A673 (cell line): ENCODE data around the gene SLIT2. TPM values are rescaled to one million over a fixed set of nuclear protein-coding genes. Genes with fewer than 3 reads are reported as not detected.

Source experiments
- BruUV-seq: library from RNA; stranded (reverse); fragments of 400-500 nt; replicated peaks from 2 replicates; lab custom pipeline; 2021; lab: Mats Ljungman, UMichigan
- CTCF ChIA-PET: fragments of 300-600 bp; sonication (Branson Sonifier 250); formaldehyde crosslinking; loops from one replicate; lab custom pipeline; 2022; ENCODE audit warnings: antibody characterized with exemption; lab: Charles Lee
- POLR2A ChIA-PET: fragments of 300-600 bp; sonication (Branson Sonifier 250); formaldehyde crosslinking; loops from one replicate; lab custom pipeline; 2022; ENCODE audit warnings: antibody characterized with exemption; ENCODE audit not compliant: low non-redundant PET; lab: Charles Lee
- DNase-seq: peaks from one replicate; pipeline ENCODE4 v3.0.0-alpha.2; 2015; ENCODE audit warnings: low spot score
- H3K27ac ChIP-seq: fragments of 200-600 bp; sonication (generic); 2 replicates; pipeline ENCODE4 v1.5.1; 2016; ENCODE audit warnings: mixed run types, low read depth, mild to moderate bottlenecking, mixed read lengths, antibody characterized with exemption, low read length; ENCODE audit not compliant: poor library complexity, severe bottlenecking
- H3K27me3 ChIP-seq: fragments of 200-600 bp; sonication (generic); replicated peaks from 2 replicates; pipeline ENCODE4 v1.6.1; 2017; ENCODE audit warnings: mixed run types, low read depth, mild to moderate bottlenecking, mixed read lengths, antibody characterized with exemption, low read length; ENCODE audit not compliant: insufficient read depth, poor library complexity
- H3K36me3 ChIP-seq: fragments of 200-600 bp; sonication (generic); 2 replicates; pipeline ENCODE4 v1.6.1; 2016; ENCODE audit warnings: mixed run types, mild to moderate bottlenecking, mixed read lengths, antibody characterized with exemption, low read length; ENCODE audit not compliant: insufficient read depth, poor library complexity, severe bottlenecking
- H3K4me1 ChIP-seq: fragments of 200-600 bp; sonication (generic); 2 replicates; pipeline ENCODE4 v1.6.1; 2017; ENCODE audit warnings: mixed run types, mild to moderate bottlenecking, mixed read lengths, antibody characterized with exemption, low read length; ENCODE audit not compliant: insufficient read depth, poor library complexity, severe bottlenecking
- H3K4me3 ChIP-seq: fragments of 200-600 bp; sonication (generic); 2 replicates; pipeline ENCODE4 v1.5.1; 2016; ENCODE audit warnings: low read depth, mixed run types, mild to moderate bottlenecking, mixed read lengths, low read length; ENCODE audit not compliant: poor library complexity, severe bottlenecking
- H3K9me3 ChIP-seq: fragments of 200-600 bp; sonication (generic); 2 replicates; pipeline ENCODE4 v1.6.1; 2016; ENCODE audit warnings: mixed run types, low read depth, mild to moderate bottlenecking, mixed read lengths, antibody characterized with exemption, low read length; ENCODE audit not compliant: poor library complexity, severe bottlenecking
- CTCF ChIP-seq: fragments of 300-800, 200-600 bp; sonication (generic); conservative IDR thresholded peaks from 2 replicates; pipeline ENCODE4 v1.5.1; 2017; ENCODE audit warnings: low read depth, mild to moderate bottlenecking, antibody characterized with exemption, low read length, moderate library complexity, mixed read lengths
- EZH2 ChIP-seq: fragments of 200-600 bp; sonication (generic); IDR thresholded peaks from 2 replicates; pipeline ENCODE4 v1.6.1; 2017; ENCODE audit warnings: borderline replicate concordance, low read depth, mild to moderate bottlenecking, mixed read lengths, antibody characterized with exemption, low read length; ENCODE audit not compliant: poor library complexity, severe bottlenecking
- intact Hi-C: fragments of 100-400 bp; cut with micrococcal nuclease; formaldehyde crosslinking; loops from one replicate; pipeline ENCODE4 v1.10.0; 2022; ENCODE audit not compliant: unreplicated experiment
- total RNA-seq: library from RNA; stranded (reverse); gene quantifications from 2 replicates; pipeline ENCODE4 v1.2.3, GENCODE V29; 2021

Gene SLIT2
- total RNA-seq, 1 experiment from 2014 or later = 70.6 TPM

GRCh38 chr4:20271950-20272349 lies 20.2 kb downstream of the SLIT2 start:
- ChIA-PET CTCF (no interaction called here), POLR2A (interaction anchor here (0.5 kb wide), 1 partner anchor 101 kb away, joined by 3 read pairs; no protein-coding TSS in a partner anchor)
- no peak for DNase-seq

GRCh38 chr4:20272411-20272872 lies 20.7 kb downstream of the SLIT2 start:
- BruUV-seq = no TSS peak
- Histone ChIP-seq H3K9me3 (no peaks in the 10 kb centered on the region), H3K4me3 (no peak overlapping the region), H3K4me1 (peaks cover 36% of the 10 kb centered on the region), H3K27me3 (no peaks in the 10 kb centered on the region), H3K36me3 (no peaks in the 10 kb centered on the region), H3K27ac (no peak overlapping the region)
- no peak for DNase-seq
- TF ChIP-seq CTCF = no peak
- no peak for TF ChIP-seq EZH2
- CTCF ChIA-PET = no interaction called here
- intact Hi-C loops = no loop called here
- POLR2A ChIA-PET = no interaction called here

More at GRCh38 chr4:20271950-20272349, 20.2 kb downstream of the SLIT2 start:
- peaks cover 36% of the 10 kb centered on the region for H3K4me1 ChIP-seq
- no peaks in the 10 kb centered on the region for H3K36me3 ChIP-seq
- TF ChIP-seq EZH2 = no peak
- TF ChIP-seq CTCF = no peak
- H3K4me3 ChIP-seq = no peak overlapping the region
- H3K27ac ChIP-seq = no peak overlapping the region
- no TSS peak for BruUV-seq
- intact Hi-C loops = no loop called here
- no peaks in the 10 kb centered on the region for H3K9me3 ChIP-seq
- no peaks in the 10 kb centered on the region for H3K27me3 ChIP-seq

- Histone ChIP-seq H3K27me3 (no peaks in the 10 kb centered on the region), H3K36me3 (no peaks in the 10 kb centered on the region), H3K9me3 (no peaks in the 10 kb centered on the region), H3K27ac (no peak overlapping the region), H3K4me3 (no peak overlapping the region), H3K4me1 (peaks cover 43% of the 10 kb centered on the region)
- intact Hi-C loops = no loop called here
- ChIA-PET POLR2A (no interaction called here), CTCF (no interaction called here)
- DNase-seq = no peak
- no peak for TF ChIP-seq EZH2
- TF ChIP-seq CTCF = no peak
- BruUV-seq = no TSS peak
Observed at GRCh38 chr4:20273793-20274192, 22.1 kb downstream of the SLIT2 start.
